Peyer's patch (tissue), 4 donors: Measurements from ENCODE around the gene JDP2. TPM values are rescaled to one million over a fixed set of nuclear protein-coding genes. Genes with fewer than 3 reads are reported as not detected.

Experiments
- DNase-seq, 3 donors: peaks; one replicate each; pipeline ENCODE4 v3.0.0-alpha.2; 2017 to 2019
- H3K27ac ChIP-seq, 4 donors: fragments of 200-600 bp; sonication (generic); one replicate each; pipeline ENCODE4 v1.5.1; 2016 to 2019
- H3K27me3 ChIP-seq, 2 donors: fragments of 200-600 bp; sonication (generic); one replicate each; pipeline ENCODE4 v1.5.1; 2019
- H3K36me3 ChIP-seq, 3 donors: fragments of 200-600 bp; sonication (generic); one replicate each; pipeline ENCODE4 v1.5.1; 2016 to 2019
- H3K4me1 ChIP-seq, 4 donors: fragments of 200-600 bp; sonication (generic); one replicate each; pipeline ENCODE4 v1.5.1; 2016 to 2019
- H3K4me3 ChIP-seq, 4 donors: fragments of 200-600 bp; sonication (generic); 1 replicate in 3 of 4; 2 replicates in 1 of 4; pipeline ENCODE4 v1.5.1; 2016 to 2019; ENCODE audit warnings: mild to moderate bottlenecking in 1 of 4
- H3K9me3 ChIP-seq, 4 donors: fragments of 200-600 bp; sonication (generic); one replicate each; pipeline ENCODE4 v1.5.1; 2016 to 2019; ENCODE audit warnings: mild to moderate bottlenecking in 1 of 4
- CTCF ChIP-seq, 6 experiments: fragments of 450-650 bp in 4 of 6; fragments of 200-600 bp in 2 of 6; sonication (generic) in 1 of 6; IDR thresholded peaks; one replicate each; pipeline ENCODE4 v1.5.1; 2017 to 2019; ENCODE audit warnings: antibody characterized with exemption in 6 of 6, mild to moderate bottlenecking in 3 of 6, moderate library complexity in 1 of 6
- POLR2A ChIP-seq, 2 donors: fragments of 450-650 bp; IDR thresholded peaks; one replicate each; pipeline ENCODE4 v1.5.1; 2017; ENCODE audit warnings: antibody characterized with exemption in 2 of 2, mild to moderate bottlenecking in 2 of 2, moderate library complexity in 2 of 2
- total RNA-seq, 4 donors: library from RNA; depleted of rRNA; stranded (reverse); fragments of >200 nt; gene quantifications; one replicate each; pipeline ENCODE4 v1.1.0, GENCODE V29; 2016

The JDP2 gene
- total RNA-seq, 4 donors from 2014 or later = 56.7 to 111 (median 67.2) TPM

GRCh38 chr14:75393794-75394193 lies 34.0 kb upstream of the JDP2 start:
- no peak for TF ChIP-seq POLR2A (IDR thresholded peaks at IDR 0.05)
- TF ChIP-seq CTCF (IDR thresholded peaks at IDR 0.05) = no peak
- DNase-seq = peak in 1 of 3 donors; percentile 52
- Histone ChIP-seq H3K27ac (no peak overlapping the region), H3K36me3 (no peaks in the 10 kb centered on the region), H3K4me1 (no peaks in the 10 kb centered on the region), H3K9me3 (no peaks in the 10 kb centered on the region), H3K4me3 (no peak overlapping the region), H3K27me3 (no peaks in the 10 kb centered on the region)

GRCh38 chr14:75395862-75396261 lies 32.0 kb upstream of the JDP2 start:
- Histone ChIP-seq H3K9me3 (no peaks in the 10 kb centered on the region), H3K4me3 (no peak overlapping the region), H3K4me1 (peaks cover 0 to 15% (median 3%) of the 10 kb centered on the region in 4 donors), H3K27ac (no peak overlapping the region), H3K36me3 (no peaks in the 10 kb centered on the region), H3K27me3 (no peaks in the 10 kb centered on the region)
- no peak for DNase-seq
- TF ChIP-seq POLR2A (IDR thresholded peaks at IDR 0.05) (no peak), CTCF (IDR thresholded peaks at IDR 0.05) (no peak)

- H3K27me3 ChIP-seq = no peaks in the 10 kb centered on the region
- H3K4me3 ChIP-seq = no peak overlapping the region
- H3K27ac ChIP-seq = no peak overlapping the region
- no peak for DNase-seq
- no peak for TF ChIP-seq CTCF (IDR thresholded peaks at IDR 0.05)
- no peak for TF ChIP-seq POLR2A (IDR thresholded peaks at IDR 0.05)
- peaks cover 0 to 26% (median 7%) of the 10 kb centered on the region in 4 donors for H3K4me1 ChIP-seq
- no peaks in the 10 kb centered on the region for H3K9me3 ChIP-seq
- H3K36me3 ChIP-seq = no peaks in the 10 kb centered on the region
Measured at GRCh38 chr14:75399321-75399720, 28.5 kb upstream of the JDP2 start.

GRCh38 chr14:75399843-75400775 lies 27.7 kb upstream of the JDP2 start:
- peak overlapping the region in 3 of 4 donors; percentile 71 to 82 (median 78) for H3K27ac ChIP-seq
- no peaks in the 10 kb centered on the region for H3K36me3 ChIP-seq
- H3K27me3 ChIP-seq = no peaks in the 10 kb centered on the region
- no peak overlapping the region for H3K4me3 ChIP-seq
- H3K9me3 ChIP-seq = no peaks in the 10 kb centered on the region
- peak; percentile 20 to 40 for TF ChIP-seq POLR2A (IDR thresholded peaks at IDR 0.05)
- TF ChIP-seq CTCF (IDR thresholded peaks at IDR 0.05) = no peak
- peaks cover 0 to 26% (median 7%) of the 10 kb centered on the region in 4 donors for H3K4me1 ChIP-seq
- peak; percentile 32 to 94 (median 91) for DNase-seq

GRCh38 chr14:75401361-75401760 lies 26.5 kb upstream of the JDP2 start:
- Histone ChIP-seq H3K27ac (peak overlapping the region; percentile 5 to 82 (median 74)), H3K4me1 (peaks cover 0 to 26% (median 7%) of the 10 kb centered on the region in 4 donors), H3K9me3 (no peaks in the 10 kb centered on the region), H3K4me3 (no peak overlapping the region), H3K36me3 (no peaks in the 10 kb centered on the region), H3K27me3 (no peaks in the 10 kb centered on the region)
- TF ChIP-seq POLR2A (IDR thresholded peaks at IDR 0.05) = no peak
- TF ChIP-seq CTCF (IDR thresholded peaks at IDR 0.05) = no peak
- peak in 2 of 3 donors; percentile 55 to 58 for DNase-seq
